ENCODE measurements around the gene LRRFIP1.

GRCh38 chr2:237604391-237604790 lies 23.0 kb upstream of the LRRFIP1 start:
- TF ChIP-seq, protein P1, sequence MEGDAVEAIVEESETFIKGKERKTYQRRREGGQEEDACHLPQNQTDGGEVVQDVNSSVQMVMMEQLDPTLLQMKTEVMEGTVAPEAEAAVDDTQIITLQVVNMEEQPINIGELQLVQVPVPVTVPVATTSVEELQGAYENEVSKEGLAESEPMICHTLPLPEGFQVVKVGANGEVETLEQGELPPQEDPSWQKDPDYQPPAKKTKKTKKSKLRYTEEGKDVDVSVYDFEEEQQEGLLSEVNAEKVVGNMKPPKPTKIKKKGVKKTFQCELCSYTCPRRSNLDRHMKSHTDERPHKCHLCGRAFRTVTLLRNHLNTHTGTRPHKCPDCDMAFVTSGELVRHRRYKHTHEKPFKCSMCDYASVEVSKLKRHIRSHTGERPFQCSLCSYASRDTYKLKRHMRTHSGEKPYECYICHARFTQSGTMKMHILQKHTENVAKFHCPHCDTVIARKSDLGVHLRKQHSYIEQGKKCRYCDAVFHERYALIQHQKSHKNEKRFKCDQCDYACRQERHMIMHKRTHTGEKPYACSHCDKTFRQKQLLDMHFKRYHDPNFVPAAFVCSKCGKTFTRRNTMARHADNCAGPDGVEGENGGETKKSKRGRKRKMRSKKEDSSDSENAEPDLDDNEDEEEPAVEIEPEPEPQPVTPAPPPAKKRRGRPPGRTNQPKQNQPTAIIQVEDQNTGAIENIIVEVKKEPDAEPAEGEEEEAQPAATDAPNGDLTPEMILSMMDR (IDR thresholded peaks at IDR 0.05), result no peak
- TF ChIP-seq FOXM1 (IDR thresholded peaks at IDR 0.05; ENCODE audit: low read depth) (no peak), RCOR1 (IDR thresholded peaks at IDR 0.05; ENCODE audit: low read length) (no peak)

Measured in SK-N-SH (cell line).